GM18861 (cell line): ENCODE measurements around the gene LSM7.
"Not testable (repeated sequence)": the region's sequence is repeated elsewhere in the genome, so short reads cannot be mapped to it uniquely, and the experiment has no call there.

Source experiments
- ATAC-seq: cut with Tn5 transposase; IDR thresholded peaks from one replicate; pipeline ENCODE4 v1.9.1; 2021; ENCODE audit not compliant: unreplicated experiment

Gene LSM7

DNA sequence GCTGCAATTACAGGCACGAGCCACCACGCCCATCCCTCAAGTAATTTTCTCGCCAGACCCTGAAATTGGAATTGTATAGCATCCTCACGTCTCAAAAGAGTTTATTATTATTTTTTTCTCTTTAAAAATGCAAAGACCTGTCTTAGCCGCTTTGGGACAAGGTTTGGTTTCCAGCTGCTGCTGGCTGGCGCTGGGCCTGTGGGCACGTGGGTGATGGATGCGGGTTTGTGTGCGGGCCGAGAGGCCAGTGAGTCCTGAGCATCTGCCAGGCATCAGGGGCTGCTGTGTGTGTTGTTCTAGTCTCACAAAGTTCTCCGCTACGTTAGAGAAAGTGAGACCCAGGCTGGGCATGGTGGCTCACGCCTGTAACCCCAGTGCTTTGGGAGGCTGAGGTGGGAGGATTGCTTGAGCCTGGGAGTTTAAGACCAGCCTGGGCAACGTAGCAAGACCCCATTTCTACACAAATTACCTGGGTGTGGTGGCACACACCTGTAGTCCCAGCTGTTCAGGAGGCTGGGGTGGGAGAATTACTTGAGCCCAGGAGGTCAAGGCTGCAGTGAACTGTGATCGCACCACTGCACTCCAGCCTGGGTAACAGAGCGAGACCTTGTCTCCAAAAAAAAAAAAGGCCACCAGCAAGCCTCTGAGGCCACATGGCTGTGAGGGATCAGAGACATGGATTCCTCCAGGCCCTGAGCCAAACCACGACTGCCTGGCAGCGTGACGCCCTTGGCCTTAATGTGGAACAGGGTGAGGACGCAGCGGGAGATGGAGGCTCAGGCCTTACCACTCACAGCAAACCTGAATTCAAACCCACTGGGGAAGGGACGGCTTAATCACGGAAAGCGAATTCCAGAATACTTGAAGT, 27.0 kb upstream of the LSM7 start:
- no peak for ATAC-seq

DNA sequence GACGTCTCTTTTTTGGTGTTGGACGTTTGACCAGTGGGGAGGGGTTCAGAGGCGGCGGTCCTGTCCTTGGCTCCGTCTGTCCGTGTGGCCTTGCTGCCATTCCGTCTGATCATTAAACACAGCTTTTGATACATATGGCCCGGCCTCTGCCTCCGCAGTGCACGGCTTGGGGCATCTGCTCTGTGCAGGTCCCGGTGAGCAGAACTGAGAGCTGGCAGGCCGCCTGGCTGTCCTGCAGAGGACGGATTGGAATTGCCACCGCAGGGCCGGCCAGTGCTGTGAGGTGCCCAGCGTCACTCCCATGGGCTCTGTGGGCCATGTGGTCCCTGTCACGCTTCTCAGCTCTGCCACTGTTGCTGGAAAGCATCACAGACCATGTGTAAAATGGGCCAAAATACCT, 26.3 kb upstream of the LSM7 start:
- no peak for ATAC-seq

DNA sequence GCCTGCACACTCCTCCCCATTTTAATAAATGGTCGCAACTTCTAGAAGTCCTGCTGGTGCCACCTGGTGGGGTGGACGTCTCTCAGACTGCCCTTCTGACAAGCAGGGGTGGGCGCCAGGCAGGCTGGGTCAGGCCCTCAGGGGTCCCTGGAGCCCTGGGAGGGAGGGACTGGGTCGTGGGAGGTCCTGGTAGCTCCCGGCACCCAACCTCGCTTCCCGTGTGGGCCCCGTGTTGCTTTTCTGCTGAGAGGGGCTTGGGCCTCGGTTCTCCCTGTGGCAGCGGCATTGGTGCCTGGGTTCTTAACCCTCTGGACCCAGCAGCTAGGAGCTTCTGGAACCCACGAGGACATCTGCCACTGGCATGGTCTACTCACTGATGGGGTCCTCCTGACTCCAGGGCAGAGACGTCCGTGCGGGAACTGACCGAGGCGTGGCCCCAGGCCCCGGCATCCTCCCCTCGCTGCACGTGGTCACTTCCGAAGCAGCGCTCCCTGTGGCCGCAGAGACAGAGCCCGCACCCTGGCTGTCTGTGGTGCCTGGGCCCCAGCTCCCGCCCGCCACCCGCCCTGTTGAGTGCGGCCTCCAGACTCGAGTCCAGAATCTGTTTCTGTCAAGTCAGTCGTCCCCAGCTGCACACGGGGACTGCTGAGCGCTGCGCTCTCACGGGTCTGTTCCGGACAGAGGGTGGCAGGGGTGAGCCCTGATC, 25.7 kb upstream of the LSM7 start:
- no peak for ATAC-seq

DNA sequence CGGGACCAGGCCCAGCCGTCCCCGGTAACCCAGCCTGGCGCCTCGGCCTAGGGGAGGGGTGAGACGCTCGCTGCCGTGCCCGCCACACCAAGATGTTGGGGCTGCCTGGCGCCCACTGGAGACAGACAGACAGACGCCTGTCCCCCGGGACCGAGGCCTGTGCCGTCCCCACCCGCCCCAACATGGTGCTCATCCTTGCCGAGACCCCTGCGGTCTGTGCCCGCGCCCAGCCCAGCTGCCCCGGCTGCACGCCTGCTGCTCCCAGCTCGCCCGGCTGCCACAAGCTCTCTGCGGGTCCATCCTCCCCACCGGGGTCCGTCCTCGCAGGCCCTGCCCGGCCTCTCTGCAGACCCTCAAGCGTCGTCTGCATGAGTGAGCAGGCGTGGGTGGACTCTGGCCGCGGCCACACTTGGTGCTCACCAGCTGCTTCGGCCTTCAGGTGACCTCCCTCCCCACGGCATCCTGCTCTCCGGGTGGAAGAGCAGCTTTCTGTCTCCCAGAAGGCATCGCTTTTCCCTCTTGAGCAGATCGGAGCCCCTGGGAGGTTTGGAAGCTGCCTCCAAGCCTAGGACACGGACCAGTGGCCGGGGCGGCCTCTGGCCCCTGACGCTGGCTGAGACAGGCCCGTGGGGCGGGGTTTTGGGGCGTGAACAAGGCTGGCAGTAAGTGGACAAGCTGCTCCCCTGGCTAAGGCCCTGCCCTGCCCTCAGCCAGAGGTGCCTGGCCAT, 24.9 kb upstream of the LSM7 start:
- no peak for ATAC-seq

DNA sequence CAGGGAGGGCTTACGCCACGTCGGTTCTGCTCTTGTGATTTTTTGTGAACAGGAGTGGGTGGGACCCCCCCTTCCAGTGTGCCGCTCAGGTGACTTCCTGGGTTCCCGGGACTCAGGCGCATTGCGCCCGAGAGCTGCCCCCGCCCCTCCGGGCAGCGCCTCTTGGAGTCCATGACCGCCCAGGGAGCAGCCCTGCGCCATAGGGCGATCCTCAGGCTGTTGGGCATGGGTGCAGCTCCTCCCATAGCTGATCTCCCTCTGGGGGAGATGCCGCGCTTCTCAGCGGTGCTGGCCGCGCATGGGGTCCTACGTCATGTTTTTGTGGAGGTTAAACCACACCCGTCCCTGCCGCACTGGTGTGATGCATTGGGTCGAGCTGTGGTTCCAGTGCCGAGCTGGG, 23.7 kb upstream of the LSM7 start:
- no peak for ATAC-seq

DNA sequence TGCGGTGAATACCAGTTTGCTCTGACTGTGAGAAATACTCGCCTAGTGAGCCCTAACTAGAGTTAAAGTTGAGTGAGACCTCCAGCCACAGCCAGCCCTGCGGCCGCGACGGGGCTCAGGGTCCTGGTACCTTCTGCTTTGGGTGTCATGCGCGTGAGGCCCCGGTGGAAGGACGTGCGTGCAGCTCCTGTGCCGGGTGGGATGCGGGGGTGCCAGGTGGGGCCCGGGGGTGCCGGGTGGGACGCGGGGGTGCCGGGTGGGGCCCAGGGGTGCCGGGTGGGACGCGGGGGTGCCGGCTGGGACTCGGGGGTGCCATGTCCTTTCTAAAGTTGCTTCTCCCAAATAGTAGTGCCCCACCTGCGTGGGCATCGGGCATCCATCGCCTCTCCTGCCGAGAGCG, 23.2 kb upstream of the LSM7 start:
- ATAC-seq, result no peak

DNA sequence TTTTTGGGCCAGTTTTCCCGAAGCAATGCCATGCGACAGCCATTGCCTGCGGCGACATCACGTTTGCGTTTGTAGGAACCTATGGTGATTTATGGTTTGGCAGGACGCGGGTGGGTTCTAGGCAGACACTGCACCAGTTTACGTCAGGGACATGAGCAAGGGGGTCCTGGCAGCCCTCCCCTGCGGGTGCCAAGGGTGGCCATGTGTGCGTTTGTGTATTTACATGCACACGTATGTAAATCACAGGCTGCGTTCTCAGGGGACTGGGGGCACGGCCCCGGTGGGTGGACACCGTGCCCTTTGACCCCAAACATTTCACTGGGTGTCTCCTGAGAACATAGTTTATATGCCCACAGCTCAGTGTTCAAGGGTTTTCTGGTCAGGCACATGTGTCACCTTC, 22.3 kb upstream of the LSM7 start:
- no peak for ATAC-seq

DNA sequence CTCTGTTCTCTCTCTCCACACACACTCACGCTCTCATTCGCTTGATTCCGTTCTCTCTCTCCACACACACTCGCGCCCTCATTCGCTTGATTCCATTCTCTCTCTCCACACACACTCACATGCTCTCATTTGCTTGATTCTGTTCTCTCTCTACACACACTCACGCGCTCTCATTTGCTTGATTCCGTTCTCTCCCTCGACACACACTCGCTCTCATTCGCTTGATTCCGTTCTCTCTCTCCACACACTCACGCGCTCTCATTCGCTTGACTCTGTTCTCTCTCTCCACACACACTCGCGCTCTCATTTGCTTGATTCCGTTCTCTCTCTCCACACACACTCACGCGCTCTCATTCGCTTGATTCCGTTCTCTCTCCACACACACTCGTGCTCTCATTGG, 21.4 kb upstream of the LSM7 start:
- ATAC-seq, result not testable (repeated sequence)

DNA sequence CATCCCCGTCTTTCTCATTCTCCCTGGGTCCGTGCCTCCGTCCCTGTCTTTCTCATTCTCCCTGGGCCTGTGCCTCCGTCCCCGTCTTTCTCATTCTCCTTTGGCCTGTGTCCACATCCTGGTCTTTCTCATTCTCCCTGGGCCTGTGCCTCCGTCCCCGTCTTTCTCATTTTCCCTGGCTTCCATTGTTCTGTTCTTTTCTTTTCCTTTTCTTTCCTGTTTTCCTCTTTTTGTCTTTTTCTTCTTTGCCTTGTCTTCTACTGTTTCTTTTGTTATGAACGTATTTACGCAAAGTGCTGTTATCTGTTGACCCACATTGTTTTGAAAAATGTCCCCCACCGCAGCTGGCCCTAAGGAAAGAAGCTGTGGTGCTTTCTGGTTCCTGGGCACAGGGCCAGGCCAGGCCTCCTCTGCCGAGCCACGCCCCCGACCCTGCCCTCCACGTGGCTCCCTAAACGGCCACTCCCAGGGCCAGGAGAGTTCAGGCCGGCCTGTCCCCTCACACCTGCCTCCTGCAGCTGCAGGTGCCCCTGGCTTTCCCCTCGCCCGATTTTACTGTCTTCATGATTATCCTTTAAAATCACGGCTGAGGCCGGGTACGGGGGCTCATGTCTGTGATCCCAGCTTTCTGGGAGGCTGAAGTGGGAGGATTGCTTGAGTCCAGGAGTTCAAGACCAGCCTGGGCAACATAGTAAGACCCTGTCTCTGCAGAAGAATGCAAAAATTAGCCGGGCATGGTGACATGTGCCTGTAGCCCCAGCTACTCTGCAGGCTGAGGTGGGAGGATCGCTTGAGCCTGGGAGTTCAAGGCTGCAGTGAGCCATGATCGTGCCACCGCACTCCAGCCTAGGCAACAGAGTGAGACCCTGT, 17.6 kb upstream of the LSM7 start:
- no peak for ATAC-seq

DNA sequence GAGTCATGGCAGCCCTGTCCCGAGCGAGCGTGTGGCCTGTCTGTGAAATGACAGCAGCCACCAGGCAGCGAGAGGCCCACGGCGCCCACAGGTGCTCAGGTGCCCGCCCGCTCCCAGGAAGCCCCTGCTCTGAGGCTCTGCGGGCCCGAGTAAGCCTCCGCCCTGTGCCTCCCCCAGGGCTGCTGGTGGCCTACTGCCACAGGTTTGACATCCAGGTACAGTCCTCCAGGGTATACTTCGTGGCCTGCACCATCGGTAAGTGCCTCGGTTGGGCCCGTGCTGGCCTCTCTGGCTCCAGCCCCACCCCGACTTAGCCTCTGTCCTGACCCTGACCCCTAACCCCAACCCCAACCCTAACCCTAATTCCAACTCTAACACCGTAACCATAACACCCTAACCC, 16.7 kb upstream of the LSM7 start:
- no peak for ATAC-seq

DNA sequence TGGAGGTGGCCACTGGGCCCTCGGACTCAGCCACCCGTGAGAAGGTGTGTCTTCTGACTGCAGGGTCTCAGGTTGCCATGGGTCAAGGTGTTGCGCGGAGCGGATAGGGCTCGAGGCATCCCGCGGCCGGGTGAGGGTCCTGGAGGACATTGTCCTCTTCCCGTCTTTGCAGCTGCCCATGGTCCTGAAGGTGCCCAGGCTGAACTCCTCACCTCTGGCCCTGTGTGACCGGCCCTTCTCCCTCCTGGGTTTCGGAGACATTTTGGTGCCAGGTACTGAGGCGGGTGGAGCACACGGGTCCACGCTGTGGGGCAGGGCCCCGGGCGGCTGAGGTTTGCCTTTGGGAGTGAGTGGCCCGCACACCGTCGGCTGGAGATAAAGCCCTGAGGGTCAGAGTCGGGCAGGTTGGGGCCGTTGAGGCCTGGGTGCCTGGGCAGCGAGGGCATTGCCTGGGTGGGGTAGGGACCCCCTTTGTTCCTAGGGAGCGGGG, 16.0 kb upstream of the LSM7 start:
- no peak for ATAC-seq

DNA sequence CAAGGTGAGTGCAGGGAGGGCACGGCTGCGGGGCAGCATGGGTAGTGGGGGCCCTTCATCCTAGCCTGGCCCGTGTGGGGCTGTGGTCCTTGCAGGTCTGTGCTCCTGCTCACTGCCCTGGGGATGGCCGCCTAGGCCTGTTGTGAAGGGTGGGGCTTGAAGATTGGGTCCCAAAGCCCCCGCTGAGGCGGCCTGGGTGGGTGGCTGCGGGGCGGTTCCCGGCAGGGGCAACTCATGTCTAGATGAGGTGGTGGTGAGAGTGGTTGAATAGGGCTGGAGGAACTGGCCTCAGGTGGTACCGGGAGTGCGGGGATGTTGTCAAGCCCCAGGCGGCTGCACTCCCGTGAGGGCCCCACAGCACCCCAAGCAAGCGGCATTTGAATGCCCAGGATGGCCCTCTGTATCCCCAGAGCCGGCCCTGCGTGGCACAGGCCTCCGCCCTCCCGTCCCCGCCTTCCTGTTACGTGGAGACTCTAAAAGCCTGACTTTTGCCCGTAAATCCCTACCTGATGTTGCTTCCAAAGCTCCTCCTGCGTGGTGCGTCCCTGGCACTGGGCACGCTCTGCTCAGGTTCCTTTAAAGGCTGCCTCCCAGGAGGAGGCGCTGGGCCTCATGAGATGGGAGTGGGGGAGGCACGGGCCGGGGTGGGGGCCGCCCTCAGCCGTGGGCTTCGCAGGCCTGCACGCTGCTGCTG, 15.1 kb upstream of the LSM7 start:
- ATAC-seq, result no peak

DNA sequence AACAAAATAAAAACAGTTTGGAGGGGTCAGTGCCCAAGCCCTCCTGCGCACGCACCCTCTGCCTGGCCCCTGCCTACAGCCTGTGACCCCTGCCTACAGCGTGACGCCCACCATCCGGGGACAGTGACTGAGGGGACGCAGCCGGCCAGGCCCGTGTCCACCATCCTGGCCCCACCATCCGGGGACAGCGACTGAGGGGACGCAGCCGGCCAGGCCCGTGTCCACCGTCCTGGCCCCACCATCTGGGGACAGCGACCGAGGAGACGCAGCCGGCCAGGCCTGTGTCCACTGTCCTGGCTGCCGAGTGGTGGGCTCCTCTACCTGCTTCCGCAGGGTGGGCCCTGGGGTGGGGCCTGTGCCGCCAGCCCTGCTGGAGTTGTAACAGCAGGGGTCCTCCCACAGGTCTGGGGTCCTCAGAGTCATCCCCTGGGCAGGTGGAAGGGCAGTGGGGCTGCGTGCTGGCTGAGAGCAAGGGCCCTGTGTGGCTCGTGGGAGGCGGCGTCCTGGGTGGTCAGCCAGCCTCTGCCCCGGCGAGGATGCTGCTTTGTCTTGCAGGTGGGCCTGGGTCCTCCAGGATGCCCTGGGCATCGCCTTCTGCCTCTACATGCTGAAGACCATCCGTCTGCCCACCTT, 14.4 kb upstream of the LSM7 start:
- no peak for ATAC-seq

DNA sequence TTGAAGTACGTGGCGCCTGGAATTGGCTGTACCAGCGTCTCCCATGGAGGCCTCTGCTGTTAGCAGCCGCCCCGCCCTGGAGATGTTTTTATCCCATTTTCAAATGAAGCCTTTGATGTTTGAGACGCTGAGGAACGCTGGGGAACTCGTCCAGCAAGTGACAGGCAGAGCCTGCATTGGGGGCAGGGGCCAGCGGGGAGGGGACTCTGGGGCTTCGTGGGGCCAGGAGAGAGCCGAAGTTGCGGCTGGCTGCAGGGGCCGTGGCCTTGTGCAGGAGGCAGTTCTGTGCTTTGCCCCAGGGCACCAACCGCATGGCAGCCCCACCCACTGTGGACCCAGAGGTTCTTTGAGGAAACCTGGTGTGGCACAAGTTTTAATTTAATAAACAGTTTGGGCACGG, 13.6 kb upstream of the LSM7 start:
- ATAC-seq, result no peak

DNA sequence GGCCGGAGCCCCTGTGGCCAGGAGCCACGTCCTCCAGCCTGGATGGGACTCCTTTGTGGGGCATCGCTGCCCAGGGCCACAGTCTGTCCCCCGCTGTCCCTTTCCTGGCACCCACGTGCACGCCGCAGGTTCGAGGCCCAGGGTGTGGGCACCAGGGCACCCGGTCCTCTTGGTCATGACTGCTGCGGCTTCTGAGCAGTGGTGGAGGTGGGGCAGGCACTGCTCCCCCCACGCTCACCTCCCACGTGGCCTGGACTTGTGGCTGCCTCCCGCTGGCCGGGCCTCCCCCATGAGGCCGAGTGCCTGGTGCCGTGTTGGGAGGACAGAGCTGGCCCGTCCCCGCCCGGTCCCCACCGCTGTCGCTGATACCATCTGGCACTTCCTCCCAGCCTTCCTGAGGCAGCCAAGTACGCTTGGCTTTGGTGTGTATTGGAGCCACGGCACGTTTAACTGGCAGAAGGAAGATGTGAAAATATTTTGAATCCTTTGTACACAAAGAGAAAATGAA, 12.9 kb upstream of the LSM7 start:
- ATAC-seq, result no peak

DNA sequence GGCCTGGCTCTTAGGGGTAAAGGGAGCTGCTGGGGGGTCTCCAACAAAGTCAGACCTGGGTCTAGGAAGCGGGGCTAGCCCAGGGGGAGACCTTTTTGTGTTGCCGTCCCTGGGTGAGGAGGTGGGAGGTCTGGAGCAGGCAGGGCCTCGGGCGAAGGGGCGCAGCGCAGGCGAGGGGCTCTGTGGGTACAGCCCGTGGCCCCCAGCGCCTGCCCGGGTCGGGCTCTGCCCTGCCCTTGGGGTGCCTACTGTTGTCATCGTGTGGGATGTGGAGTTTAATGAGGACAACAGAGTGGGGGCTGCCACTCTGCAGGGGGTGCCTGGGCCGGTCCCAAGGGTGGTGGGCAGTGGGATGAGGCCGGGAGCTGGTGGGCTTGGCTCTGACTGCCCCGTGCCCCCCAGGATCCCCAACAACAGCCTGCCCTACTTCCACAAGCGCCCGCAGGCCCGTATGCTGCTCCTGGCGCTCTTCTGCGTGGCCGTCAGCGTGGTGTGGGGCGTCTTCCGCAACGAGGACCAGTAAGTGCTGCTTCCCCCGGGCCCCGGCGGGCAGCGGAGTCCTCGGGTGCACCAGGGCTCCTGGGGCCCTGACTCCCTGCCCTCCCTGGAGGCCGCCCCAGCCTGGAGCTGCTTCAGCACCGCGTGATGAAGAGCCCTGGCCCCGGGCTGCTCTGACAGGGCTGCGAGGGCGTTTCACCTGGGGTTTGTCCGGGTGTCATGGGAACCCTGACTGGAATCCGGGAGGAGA, 12.3 kb upstream of the LSM7 start:
- ATAC-seq, result no peak

DNA sequence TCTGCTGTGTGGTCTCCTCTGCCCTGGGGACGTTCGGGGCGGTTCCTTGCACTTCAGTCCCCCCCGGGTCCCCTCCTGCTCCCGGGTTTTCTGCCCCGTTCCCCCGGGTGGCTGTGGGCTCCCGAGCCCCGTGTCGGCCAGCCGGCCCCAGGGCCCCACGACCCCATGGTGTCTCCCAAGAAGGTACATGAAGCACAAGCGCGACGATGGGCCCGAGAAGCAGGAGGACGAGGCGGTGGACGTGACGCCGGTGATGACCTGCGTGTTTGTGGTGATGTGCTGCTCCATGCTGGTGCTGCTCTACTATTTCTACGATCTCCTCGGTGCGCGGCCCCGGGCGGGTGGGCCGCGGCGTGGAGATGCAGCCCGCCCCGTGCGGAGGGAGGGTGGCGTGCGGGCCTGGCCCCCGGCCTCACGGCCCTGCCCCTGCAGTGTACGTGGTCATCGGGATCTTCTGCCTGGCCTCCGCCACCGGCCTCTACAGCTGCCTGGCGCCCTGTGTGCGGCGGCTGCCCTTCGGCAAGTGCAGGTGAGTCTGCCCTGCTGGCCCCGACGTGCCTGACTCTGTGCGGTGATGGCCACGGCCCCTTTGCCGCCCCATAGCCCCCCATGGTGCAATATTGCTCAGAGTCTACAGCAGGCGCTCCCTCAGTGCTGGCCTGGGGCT, 11.4 kb upstream of the LSM7 start:
- ATAC-seq, result no peak
